HG03469 (cell line): ENCODE measurements around the gene TRIM23.
A peak's percentile ranks its signal among the peaks of the same experiment; 100 is the strongest.

ENCODE experiments used
- ATAC-seq: cut with Tn5 transposase; IDR thresholded peaks from one replicate; pipeline ENCODE4 v1.9.1; 2021; ENCODE audit warnings: mild to moderate bottlenecking, moderate library complexity, moderate number of reproducible peaks; ENCODE audit not compliant: unreplicated experiment

The TRIM23 gene

DNA sequence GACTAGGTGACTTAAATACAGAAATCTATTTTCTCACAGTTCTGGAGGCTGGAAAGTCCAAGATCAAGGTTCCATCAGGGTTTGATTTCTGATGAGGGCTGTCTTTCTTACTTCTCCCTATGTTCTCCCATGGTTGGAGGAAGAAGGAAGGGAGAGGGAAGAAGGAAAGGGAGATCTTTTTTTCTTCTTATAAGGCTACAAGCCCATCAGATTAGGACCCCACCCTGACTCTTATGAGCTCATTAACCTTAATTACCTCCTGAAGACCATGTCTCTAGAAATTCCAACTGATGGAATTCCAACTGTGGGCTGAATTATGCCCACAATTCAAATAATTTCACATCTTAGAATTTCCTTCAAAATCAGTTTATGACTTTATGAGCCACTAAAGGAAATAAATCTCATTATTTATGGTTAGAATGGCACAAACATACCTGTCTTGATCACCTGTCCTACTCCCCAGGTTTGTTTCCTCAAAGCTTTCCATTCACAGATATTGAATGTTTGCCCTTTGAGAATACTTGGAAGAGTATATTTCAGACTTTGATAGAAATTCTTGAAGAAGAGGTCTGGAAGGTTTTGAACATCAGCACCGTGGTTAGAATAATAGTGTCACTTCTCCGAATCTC lies 53.4 kb downstream of the TRIM23 start:
- ATAC-seq = no peak

DNA sequence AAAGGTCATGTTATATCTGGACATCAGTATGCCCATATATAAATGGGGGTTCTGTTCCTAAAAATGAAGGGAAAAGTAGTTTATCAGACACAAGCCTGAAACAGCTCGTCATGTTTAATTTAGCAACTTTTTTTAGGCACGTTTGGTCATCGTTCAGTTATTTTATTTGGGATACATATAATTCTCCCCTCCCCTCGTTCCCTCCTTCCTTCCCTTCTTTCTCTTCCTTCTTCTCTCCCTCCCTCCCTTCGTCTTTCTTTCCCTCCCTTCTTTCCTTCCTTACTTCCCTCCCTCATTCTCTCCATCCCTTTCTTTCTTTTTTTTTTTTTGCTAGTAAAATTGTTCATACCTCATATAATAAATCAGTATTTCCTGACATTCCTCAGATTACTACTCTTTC lies 57.6 kb downstream of the TRIM23 start:
- no peak for ATAC-seq

DNA sequence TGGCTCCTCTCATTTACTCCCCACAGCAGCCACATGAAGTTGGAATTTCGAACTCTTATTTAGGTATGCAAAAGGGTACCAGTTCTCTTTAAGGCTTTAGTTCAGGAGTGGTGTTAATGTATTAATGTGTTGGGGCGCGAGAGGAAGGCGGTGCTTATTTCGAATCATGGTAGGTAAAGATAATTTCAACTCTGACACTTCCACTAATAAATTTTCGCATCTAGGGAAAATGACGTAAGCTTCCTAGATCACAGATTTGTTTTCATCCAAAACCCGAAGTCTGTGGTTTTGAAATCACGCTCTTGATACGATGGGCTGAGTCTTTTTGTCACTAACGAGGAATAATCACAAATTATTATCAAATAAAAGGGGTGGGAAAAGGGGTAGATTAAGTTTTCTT lies 60.4 kb downstream of the TRIM23 start:
- ATAC-seq = no peak

DNA sequence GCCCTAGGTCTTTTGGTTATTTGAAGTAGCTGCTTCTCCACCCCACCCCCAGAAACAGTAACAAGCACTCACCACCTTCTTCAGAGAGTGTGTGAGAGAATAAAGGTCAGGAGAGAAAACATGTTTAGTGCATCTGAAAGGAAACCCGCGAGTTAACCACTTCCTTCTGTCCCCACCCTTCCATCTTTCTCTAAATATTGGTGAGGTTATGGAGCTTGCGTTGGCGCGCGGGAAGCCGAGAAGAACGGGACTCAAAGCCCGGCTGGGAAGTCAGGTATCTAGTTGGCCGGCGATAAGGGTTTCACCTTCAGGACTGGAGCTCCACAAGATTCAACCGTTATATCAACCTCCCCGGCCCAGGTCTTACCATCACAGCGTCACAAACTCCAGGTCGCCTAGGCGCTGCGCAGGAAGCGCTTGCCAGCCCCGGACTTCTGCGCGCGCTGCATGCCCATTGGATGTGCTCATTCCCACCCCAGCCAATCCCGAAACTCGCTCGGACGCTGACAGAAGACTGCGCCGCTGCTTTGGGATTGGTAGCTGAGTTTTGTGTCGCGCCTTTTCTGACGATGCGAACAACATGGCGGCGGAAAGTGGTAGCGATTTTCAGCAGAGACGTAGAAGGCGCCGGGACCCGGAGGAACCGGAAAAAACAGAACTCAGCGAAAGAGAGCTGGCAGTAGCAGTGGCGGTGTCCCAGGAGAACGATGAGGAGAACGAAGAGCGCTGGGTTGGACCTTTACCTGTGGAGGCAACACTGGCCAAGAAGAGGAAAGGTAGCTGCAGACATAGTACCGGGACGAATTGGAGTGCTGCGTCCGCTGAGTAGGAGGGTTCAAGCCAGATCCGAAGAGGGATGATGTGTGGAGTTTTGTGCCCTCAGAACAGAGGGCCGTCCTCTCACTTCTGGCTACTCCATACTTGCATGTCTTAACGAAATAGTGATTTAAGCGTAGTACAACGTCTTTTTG lies 61.1 kb downstream of the TRIM23 start, which contains the start of the genes CENPK and PPWD1:
TSS of gene CENPK (minus strand) at position 438 of the 971 bp plus-strand sequence. CDS start 8,261 bp downstream, outside the sequence.
TSS of gene PPWD1 (plus strand) at position 566 of the 971 bp plus-strand sequence. CDS start at position 581, 15 bp downstream.
- ATAC-seq = peak; percentile 95

DNA sequence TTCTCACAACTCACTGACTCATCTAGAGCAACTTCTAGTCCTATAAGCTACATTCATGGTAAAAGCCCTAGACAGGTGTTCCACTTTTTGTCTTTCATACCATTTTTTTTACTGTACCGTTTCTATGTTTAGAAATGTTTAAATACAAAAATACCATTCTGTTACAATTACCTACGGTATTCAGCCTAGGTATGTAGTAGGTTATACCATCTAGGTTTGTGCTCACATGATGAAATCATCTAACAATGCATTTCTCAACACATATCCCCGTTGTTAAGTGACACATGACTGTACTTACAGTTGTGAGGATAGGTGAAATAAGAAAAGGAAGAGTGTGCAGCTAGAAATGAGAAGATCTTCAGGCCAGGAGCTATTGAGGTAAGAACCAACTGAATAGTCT lies 67.4 kb downstream of the TRIM23 start:
- no peak for ATAC-seq

DNA sequence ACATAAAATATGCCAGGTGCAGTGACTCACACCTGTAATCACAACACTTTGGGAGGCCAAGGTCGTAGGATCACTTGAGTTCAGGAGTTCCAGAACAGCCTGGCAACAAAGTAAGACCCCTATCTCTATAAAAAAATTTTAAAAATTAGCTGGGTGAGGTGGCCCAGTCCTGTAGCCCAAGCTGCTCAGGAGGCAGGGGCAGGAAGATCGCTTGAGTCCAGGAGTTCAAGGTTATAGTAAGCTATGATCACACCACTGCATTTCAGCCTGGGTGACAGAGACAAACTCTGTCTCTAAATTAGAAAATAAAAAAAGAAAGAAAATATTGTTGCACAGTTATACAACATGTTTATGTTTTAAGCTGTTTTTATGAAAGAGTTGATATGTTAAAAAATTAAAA lies 68.0 kb downstream of the TRIM23 start:
- no peak for ATAC-seq

DNA sequence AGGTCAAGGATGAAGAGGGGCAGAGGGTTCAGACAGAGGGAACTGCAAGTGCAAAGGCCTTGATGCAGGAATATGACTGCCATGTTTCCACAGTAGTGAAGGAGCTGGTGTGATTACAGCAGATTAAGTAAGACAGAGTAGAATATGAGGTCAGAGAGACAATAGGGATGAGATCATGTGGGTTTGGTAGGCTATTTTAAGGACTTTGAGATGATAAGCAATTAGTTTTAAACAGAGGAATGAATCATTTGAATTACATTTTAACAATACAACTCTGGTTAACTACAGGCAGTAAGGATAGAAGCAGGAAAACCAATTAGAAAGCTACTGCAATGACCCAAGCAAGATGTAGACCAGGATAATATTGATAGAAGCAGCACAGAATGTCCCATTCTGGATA lies 68.8 kb downstream of the TRIM23 start:
- ATAC-seq = no peak

DNA sequence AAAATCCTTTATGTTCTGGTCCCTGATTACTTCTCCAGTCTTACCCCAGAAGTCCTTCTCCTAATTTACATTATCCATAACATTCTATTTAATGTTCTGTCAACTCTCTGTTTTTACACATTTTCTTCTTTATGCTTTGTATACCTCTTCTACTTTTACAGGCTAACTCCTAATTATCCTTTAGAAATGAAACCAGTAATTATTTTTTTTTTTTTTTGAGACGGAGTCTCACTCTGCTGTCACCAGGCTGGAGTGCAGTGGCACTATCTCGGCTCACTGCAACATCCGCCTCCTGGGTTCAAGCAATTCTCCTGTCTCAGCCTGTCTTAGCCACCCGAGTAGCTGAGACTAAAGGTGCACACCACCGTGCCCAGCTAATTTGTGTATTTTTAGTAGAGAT lies 70.2 kb downstream of the TRIM23 start:
- no peak for ATAC-seq

DNA sequence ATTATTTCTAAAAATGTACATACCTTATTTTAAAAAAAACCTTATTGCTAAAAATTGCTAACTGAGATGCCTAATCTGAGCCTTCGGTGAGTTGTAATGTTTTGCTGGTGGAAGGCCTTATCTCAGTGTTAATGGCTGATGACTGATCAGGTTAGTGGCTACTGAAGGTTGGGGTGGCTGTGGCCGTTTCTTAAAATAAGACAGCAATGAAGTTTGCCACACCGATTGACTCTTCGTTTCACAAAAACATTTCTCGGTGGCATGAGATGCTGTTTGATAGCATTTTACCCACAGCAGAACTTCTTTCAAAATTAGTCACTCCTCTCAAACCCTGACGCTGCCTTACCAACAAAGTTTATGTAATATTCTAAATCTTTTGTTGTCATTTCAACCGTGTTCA lies 75.9 kb downstream of the TRIM23 start:
- no peak for ATAC-seq

DNA sequence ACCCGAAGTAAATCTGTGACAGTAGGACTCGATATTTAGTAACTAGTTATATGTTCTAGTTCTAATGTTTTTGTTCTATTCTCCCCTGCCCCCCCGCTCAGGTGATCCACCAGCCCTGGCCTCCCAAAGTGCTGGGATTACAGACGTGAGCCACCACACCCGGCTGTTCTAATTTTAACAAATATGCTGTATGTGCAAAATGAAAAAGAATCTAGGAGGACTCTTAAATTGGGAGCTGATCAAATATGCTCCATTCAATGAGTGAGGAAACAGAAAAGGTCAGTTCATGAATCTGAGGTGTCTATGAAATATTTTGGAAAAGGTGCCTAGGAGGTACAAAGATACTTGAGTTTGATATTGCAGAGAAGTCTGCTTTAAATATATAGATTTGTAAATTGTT lies 78.0 kb downstream of the TRIM23 start:
- ATAC-seq = no peak

DNA sequence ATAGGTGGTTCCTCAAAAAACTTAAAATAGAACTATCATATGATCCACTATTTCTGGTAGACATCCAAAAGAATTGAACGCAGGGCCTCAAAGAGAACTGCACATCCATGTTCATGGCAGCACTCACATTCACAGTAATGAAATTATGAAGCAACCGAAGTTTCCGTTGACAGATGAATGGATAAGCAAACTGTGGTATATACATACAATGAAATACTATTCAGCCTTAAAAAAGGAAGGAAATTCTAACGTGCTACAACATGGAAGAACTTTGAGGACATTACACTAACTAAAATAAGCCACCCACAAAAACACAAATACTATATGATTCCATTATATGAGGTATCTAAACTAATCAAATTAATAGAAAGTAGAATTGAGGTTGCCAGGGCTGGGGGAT lies 79.7 kb downstream of the TRIM23 start:
- no peak for ATAC-seq

DNA sequence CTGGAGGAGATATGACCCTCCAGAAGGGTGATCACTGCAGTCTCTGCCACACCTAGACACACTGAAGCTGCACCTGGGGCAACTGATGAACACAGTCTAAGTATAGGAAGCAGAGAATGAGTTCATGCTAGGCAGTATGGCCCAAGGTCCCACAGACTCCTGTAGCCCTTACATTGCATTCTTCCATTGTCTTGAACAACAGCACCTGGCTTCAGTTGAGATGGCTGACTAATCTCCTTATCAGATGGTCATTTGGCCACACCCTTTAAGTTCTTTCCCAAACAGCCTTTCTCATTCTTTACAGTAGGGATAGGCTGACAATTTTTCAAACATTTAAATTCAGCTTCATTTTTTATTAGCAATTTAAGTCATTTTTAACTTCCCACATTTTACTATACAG lies 84.3 kb downstream of the TRIM23 start:
- no peak for ATAC-seq
